Stimulated activated CD8-positive, alpha-beta memory T cell treated with anti-CD3 and anti-CD28 coated beads, Interleukin-15, amount 100 ng/mL, for 4 hours (primary cell): ENCODE measurements around the gene GNAZ.
"Not testable (repeated sequence)": the region's sequence is repeated elsewhere in the genome, so short reads cannot be mapped to it uniquely, and the experiment has no call there.

ENCODE experiments used
- DNase-seq, 2 donors: peaks; one replicate each; pipeline ENCODE4 v3.0.0-alpha.2; 2020; ENCODE audit warnings: low read depth in 2 of 2

Gene GNAZ

GRCh38 chr22:23044570-23044969 is 25.7 kb upstream of the GNAZ start:
- DNase-seq, result no peak

GRCh38 chr22:23045461-23045860 is 24.9 kb upstream of the GNAZ start:
- DNase-seq, result no peak

GRCh38 chr22:23047265-23047664 is 23.1 kb upstream of the GNAZ start:
- no peak for DNase-seq

GRCh38 chr22:23047742-23048141 is 22.6 kb upstream of the GNAZ start:
- no peak for DNase-seq

- DNase-seq, result not testable (repeated sequence)
Observed at GRCh38 chr22:23050546-23050945, 19.8 kb upstream of the GNAZ start.

- DNase-seq, result no peak
Observed at GRCh38 chr22:23053051-23053707, 17.1 kb upstream of the GNAZ start.

- no peak for DNase-seq
Observed at GRCh38 chr22:23053912-23054530, 16.3 kb upstream of the GNAZ start.

- DNase-seq, result no peak
Observed at GRCh38 chr22:23054531-23055257, 15.6 kb upstream of the GNAZ start.

GRCh38 chr22:23055449-23056179 is 14.7 kb upstream of the GNAZ start:
- no peak for DNase-seq

- no peak for DNase-seq
Observed at GRCh38 chr22:23057331-23057730, 13.0 kb upstream of the GNAZ start.

- DNase-seq, result no peak
Observed at GRCh38 chr22:23058063-23058462, 12.3 kb upstream of the GNAZ start.

- DNase-seq, result no peak
Observed at GRCh38 chr22:23058481-23059283, 11.6 kb upstream of the GNAZ start.

- DNase-seq, result no peak
Observed at GRCh38 chr22:23059284-23059948, 10.9 kb upstream of the GNAZ start.

GRCh38 chr22:23060612-23061400 is 9.5 kb upstream of the GNAZ start:
- DNase-seq, result no peak

- DNase-seq, result no peak
Observed at GRCh38 chr22:23061471-23062280, 8.6 kb upstream of the GNAZ start.

GRCh38 chr22:23062616-23063538 is 7.4 kb upstream of the GNAZ start:
- no peak for DNase-seq

- DNase-seq, result no peak
Observed at GRCh38 chr22:23063539-23064380, 6.6 kb upstream of the GNAZ start.
